Epithelial cell of esophagus (primary cell): ENCODE measurements around the gene GALNS.

Experiments
- DNase-seq: peaks from one replicate; pipeline ENCODE4 v3.0.0; 2010; ENCODE audit warnings: low read depth
- H3K4me3 ChIP-seq: 2 replicates; pipeline ENCODE4 v1.5.1; 2011; ENCODE audit warnings: mild to moderate bottlenecking, low read length, control low read depth
- TF ChIP-seq, protein P1 (sequence below): IDR thresholded peaks from 2 replicates; pipeline ENCODE4 v1.5.1; 2011; ENCODE audit warnings: low read depth, mild to moderate bottlenecking, low read length, control low read depth, inconsistent platforms; ENCODE audit not compliant: insufficient read depth; ENCODE audit errors: missing control alignments

The GALNS gene

DNA sequence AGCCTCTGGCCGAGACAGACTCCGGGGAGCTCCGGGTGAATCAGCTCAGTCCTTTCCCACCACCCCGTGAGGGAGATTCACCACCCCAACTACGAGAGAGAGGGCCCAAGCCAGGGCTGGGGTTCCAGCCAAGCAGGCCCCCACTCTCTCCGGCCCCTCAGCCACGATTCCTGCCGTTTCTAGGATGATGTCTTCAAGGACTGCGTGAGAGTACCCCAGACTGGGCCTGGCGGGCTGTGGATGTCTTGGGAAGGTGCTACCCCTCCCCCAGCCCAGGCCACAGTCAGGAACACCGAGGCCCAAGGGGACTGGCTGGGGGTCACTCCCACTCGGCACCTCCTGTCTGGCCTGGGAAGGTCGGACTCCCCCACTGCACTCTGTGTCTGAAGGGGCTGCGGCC lies 31.3 kb upstream of the GALNS start:
- TF ChIP-seq, protein P1, sequence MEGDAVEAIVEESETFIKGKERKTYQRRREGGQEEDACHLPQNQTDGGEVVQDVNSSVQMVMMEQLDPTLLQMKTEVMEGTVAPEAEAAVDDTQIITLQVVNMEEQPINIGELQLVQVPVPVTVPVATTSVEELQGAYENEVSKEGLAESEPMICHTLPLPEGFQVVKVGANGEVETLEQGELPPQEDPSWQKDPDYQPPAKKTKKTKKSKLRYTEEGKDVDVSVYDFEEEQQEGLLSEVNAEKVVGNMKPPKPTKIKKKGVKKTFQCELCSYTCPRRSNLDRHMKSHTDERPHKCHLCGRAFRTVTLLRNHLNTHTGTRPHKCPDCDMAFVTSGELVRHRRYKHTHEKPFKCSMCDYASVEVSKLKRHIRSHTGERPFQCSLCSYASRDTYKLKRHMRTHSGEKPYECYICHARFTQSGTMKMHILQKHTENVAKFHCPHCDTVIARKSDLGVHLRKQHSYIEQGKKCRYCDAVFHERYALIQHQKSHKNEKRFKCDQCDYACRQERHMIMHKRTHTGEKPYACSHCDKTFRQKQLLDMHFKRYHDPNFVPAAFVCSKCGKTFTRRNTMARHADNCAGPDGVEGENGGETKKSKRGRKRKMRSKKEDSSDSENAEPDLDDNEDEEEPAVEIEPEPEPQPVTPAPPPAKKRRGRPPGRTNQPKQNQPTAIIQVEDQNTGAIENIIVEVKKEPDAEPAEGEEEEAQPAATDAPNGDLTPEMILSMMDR = no peak
- no peak overlapping the region for H3K4me3 ChIP-seq
- no peak for DNase-seq

GRCh38 chr16:88886845-88887521 lies 30.2 kb upstream of the GALNS start:
- TF ChIP-seq, protein P1 = no peak
- no peak overlapping the region for H3K4me3 ChIP-seq
- no peak for DNase-seq

DNA sequence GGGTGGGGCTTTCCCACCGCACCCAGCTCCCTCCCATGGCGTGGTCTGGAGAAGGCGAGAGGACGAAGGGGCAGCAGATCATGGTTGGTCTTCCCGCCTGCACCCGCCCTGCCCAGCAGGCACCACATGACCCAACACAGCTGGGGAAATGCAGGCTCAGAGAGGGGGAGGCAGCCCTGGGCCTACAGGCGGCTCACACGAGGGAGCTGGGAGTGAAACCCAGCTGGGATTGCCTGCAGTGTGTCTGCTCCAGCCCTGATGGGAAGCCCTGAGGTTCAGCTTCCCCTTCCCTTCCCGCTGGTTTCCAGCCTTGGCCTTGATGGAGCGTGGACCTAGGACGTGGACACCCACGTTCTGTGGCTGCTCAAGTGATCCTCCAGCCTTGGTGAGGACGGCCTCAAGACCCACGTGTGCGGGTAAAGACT lies 29.7 kb upstream of the GALNS start:
- DNase-seq = no peak
- TF ChIP-seq, protein P1 = no peak
- no peak overlapping the region for H3K4me3 ChIP-seq

GRCh38 chr16:88885693-88886280 lies 29.0 kb upstream of the GALNS start:
- TF ChIP-seq, protein P1 = no peak
- no peak for DNase-seq
- no peak overlapping the region for H3K4me3 ChIP-seq

- no peak overlapping the region for H3K4me3 ChIP-seq
- no peak for DNase-seq
- TF ChIP-seq, protein P1 = no peak
These were observed 28.0 kb upstream of the GALNS start for GRCh38 chr16:88884569-88885271.

DNA sequence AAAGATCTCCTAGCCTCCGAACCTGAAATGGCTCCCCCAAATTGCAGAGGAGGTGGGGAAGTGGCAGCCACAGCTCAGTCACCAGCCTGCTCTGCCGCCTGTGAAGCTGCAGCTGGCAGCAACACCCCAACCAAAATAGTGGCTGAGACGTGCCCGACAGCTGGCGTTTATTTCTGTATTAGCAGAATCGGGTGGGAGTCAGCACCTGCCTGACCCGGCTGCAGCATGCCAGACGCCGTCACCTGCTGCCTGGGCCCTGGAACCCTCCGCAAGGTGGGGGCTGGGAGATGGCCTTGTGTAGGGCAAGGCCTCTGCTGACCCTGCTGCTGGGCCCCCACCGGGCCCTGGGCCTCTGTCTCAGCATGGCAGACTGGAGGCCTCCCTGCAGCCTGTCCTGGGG lies 27.2 kb upstream of the GALNS start:
- no peak overlapping the region for H3K4me3 ChIP-seq
- TF ChIP-seq, protein P1 = no peak
- DNase-seq = no peak
